Mesenchymal stem cell (in vitro differentiated cells and primary cell): Measurements from ENCODE around the gene KSR1.

Source experiments
- DNase-seq: peaks from one replicate; pipeline ENCODE4 v3.0.0-alpha.2; 2013
- H2AFZ ChIP-seq: one replicate; pipeline ENCODE4 v1.6.1; 2013; ENCODE audit warnings: low read depth, mild to moderate bottlenecking, control low read depth, inconsistent platforms, low read length, moderate library complexity
- H2AK5ac ChIP-seq: 2 replicates; pipeline ENCODE4 v1.6.1; 2013; ENCODE audit warnings: low read length, moderate library complexity, mild to moderate bottlenecking, inconsistent platforms; ENCODE audit not compliant: severe bottlenecking
- H2BK120ac ChIP-seq: one replicate; pipeline ENCODE4 v1.6.1; 2013; ENCODE audit warnings: low read depth, mild to moderate bottlenecking, inconsistent platforms, low read length, moderate library complexity
- H2BK12ac ChIP-seq, 2 experiments: one replicate each; pipeline ENCODE4 v1.6.1; 2013; ENCODE audit warnings: inconsistent platforms in 2 of 2, low read length in 2 of 2, mild to moderate bottlenecking in 2 of 2, moderate library complexity in 2 of 2, control low read depth in 1 of 2
- H2BK15ac ChIP-seq: one replicate; pipeline ENCODE4 v1.6.1; 2013; ENCODE audit warnings: mild to moderate bottlenecking, low read depth, inconsistent platforms; ENCODE audit not compliant: poor library complexity, severe bottlenecking
- H2BK5ac ChIP-seq: 2 replicates; pipeline ENCODE4 v1.6.1; 2013; ENCODE audit warnings: low read depth, mild to moderate bottlenecking, low read length, control low read depth, inconsistent platforms; ENCODE audit not compliant: poor library complexity, severe bottlenecking
- H3K14ac ChIP-seq, 2 experiments: one replicate each; pipeline ENCODE4 v1.6.1; 2013; ENCODE audit warnings: inconsistent platforms in 2 of 2, low read length in 2 of 2, control low read depth in 1 of 2, mild to moderate bottlenecking in 1 of 2, moderate library complexity in 1 of 2
- H3K18ac ChIP-seq, 2 experiments: one replicate each; pipeline ENCODE4 v1.6.1; 2013; ENCODE audit warnings: inconsistent platforms in 2 of 2, low read length in 2 of 2, control low read depth in 1 of 2, low read depth in 1 of 2, mild to moderate bottlenecking in 1 of 2
- H3K23ac ChIP-seq, 2 experiments: one replicate each; pipeline ENCODE4 v1.6.1; 2013; ENCODE audit warnings: inconsistent platforms in 2 of 2, low read length in 2 of 2, mild to moderate bottlenecking in 2 of 2, moderate library complexity in 2 of 2, control low read depth in 1 of 2
- H3K27ac ChIP-seq: 2 replicates; pipeline ENCODE4 v1.5.1; 2013; ENCODE audit warnings: mild to moderate bottlenecking, moderate library complexity, low read length, control low read depth, inconsistent platforms; ENCODE audit not compliant: poor library complexity, severe bottlenecking
- H3K27me3 ChIP-seq, 2 experiments: 2 replicates each; pipeline versions ENCODE4 v1.6.1 to v1.7.0; 2013; ENCODE audit warnings: low read length in 2 of 2, mild to moderate bottlenecking in 2 of 2, moderate library complexity in 2 of 2, control low read depth in 1 of 2, inconsistent platforms in 1 of 2; ENCODE audit not compliant: control insufficient read depth in 1 of 2, insufficient read depth in 1 of 2
- H3K36me3 ChIP-seq, 2 experiments: 2 replicates each; pipeline versions ENCODE4 v1.6.1 to v1.7.0; 2013; ENCODE audit warnings: low read length in 2 of 2, control low read depth in 1 of 2, inconsistent platforms in 1 of 2, low read depth in 1 of 2, mild to moderate bottlenecking in 1 of 2; ENCODE audit not compliant: insufficient read depth in 2 of 2, control insufficient read depth in 1 of 2
- H3K4ac ChIP-seq, 2 experiments: one replicate each; pipeline ENCODE4 v1.6.1; 2013; ENCODE audit warnings: inconsistent platforms in 2 of 2, low read length in 2 of 2, mild to moderate bottlenecking in 2 of 2, moderate library complexity in 2 of 2, control low read depth in 1 of 2, low read depth in 1 of 2
- H3K4me1 ChIP-seq: 2 replicates; pipeline ENCODE4 v1.6.1; 2013; ENCODE audit warnings: low read depth, low read length, control low read depth; ENCODE audit not compliant: control insufficient read depth, insufficient read depth
- H3K4me2 ChIP-seq: 2 replicates; pipeline ENCODE4 v1.6.1; 2013; ENCODE audit warnings: low read length, mild to moderate bottlenecking, inconsistent platforms; ENCODE audit not compliant: poor library complexity, severe bottlenecking
- H3K4me3 ChIP-seq, 2 experiments: 2 replicates each; pipeline versions ENCODE4 v1.5.1 to v1.7.0; 2013; ENCODE audit warnings: low read length in 2 of 2, mild to moderate bottlenecking in 2 of 2, control low read depth in 1 of 2, low read depth in 1 of 2; ENCODE audit not compliant: insufficient read depth in 1 of 2
- H3K79me1 ChIP-seq: replicated peaks from 2 replicates; pipeline ENCODE4 v1.6.1; 2013; ENCODE audit warnings: mild to moderate bottlenecking, control low read depth, low read length, inconsistent platforms; ENCODE audit not compliant: poor library complexity, severe bottlenecking
- H3K9ac ChIP-seq: 2 replicates; pipeline ENCODE4 v1.7.0; 2013; ENCODE audit warnings: mild to moderate bottlenecking, low read length, moderate library complexity
- H3K9me3 ChIP-seq: 2 replicates; pipeline ENCODE4 v1.7.0; 2013; ENCODE audit warnings: mild to moderate bottlenecking, low read length; ENCODE audit not compliant: control insufficient read depth
- H4K8ac ChIP-seq: one replicate; pipeline ENCODE4 v1.6.1; 2013; ENCODE audit warnings: inconsistent platforms, mild to moderate bottlenecking, low read length, moderate library complexity
- H4K91ac ChIP-seq: one replicate; pipeline ENCODE4 v1.6.1; 2013; ENCODE audit warnings: mild to moderate bottlenecking, low read length, inconsistent platforms
- WGBS: methylation state at CpG from one replicate; pipeline ENCODE4 v1.1.7; 2013; ENCODE audit warnings: mixed read lengths; 5-methylcytosine and 5-hydroxymethylcytosine counted together

Gene KSR1

GRCh38 chr17:27623614-27624013, 167.4 kb downstream of the KSR1 start:
- no peaks in the 10 kb centered on the region for H3K4me1 ChIP-seq
- DNase-seq, result no peak
- H4K8ac ChIP-seq, result no peak overlapping the region
- H2BK12ac ChIP-seq, result no peak overlapping the region
- peaks cover 1% of the 10 kb centered on the region for H3K79me1 ChIP-seq
- no peak overlapping the region for H3K4ac ChIP-seq
- WGBS, result 95% methylated on average over 6 of the region's 6 CpGs
- H2AFZ ChIP-seq, result no peak overlapping the region
- H3K9ac ChIP-seq, result no peak overlapping the region
- H3K27ac ChIP-seq, result no peak overlapping the region
- no peak overlapping the region for H2BK5ac ChIP-seq
- peaks cover 38 to 72% of the 10 kb centered on the region in 2 experiments for H3K36me3 ChIP-seq
- no peak overlapping the region for H3K4me2 ChIP-seq
- H4K91ac ChIP-seq, result no peak overlapping the region
- no peaks in the 10 kb centered on the region for H3K9me3 ChIP-seq
- H3K4me3 ChIP-seq, result no peak overlapping the region
- no peak overlapping the region for H2BK120ac ChIP-seq
- no peak overlapping the region for H3K14ac ChIP-seq
- H2BK15ac ChIP-seq, result no peak overlapping the region
- H2AK5ac ChIP-seq, result no peak overlapping the region
- H3K23ac ChIP-seq, result no peak overlapping the region
- no peaks in the 10 kb centered on the region for H3K27me3 ChIP-seq
- no peak overlapping the region for H3K18ac ChIP-seq

DNA sequence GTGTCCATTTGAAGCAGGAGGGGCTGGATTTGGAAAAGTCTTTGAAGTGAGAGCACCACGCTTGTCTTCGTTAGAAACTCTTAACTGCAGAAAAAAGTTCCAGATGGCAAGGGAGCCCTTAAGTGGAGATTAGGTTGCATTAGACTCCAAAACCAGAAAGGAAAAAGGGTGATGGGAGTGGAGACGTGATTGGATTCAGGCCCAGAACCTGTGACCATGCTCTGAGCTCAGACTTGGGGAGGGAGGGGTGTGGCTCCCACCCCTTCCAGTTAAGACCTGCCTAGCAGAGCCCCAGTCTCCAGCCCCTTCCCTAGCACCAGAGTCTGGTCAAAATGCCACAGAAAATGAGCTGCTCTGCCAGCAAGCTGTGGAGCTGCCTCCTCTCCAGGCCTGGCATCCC, 168.3 kb downstream of the KSR1 start:
- H3K4ac ChIP-seq, result no peak overlapping the region
- no peaks in the 10 kb centered on the region for H3K27me3 ChIP-seq
- WGBS, result 94% methylated on average over 3 of the region's 3 CpGs
- H3K4me1 ChIP-seq, result no peaks in the 10 kb centered on the region
- H2AK5ac ChIP-seq, result no peak overlapping the region
- no peak overlapping the region for H4K91ac ChIP-seq
- no peak overlapping the region for H2BK5ac ChIP-seq
- no peak overlapping the region for H2AFZ ChIP-seq
- no peak overlapping the region for H3K27ac ChIP-seq
- DNase-seq, result no peak
- no peak overlapping the region for H3K4me2 ChIP-seq
- no peak overlapping the region for H2BK120ac ChIP-seq
- H4K8ac ChIP-seq, result no peak overlapping the region
- peaks cover 38 to 72% of the 10 kb centered on the region in 2 experiments for H3K36me3 ChIP-seq
- H3K23ac ChIP-seq, result no peak overlapping the region
- no peak overlapping the region for H3K14ac ChIP-seq
- no peak overlapping the region for H3K18ac ChIP-seq
- no peaks in the 10 kb centered on the region for H3K9me3 ChIP-seq
- peaks cover 1% of the 10 kb centered on the region for H3K79me1 ChIP-seq
- H3K9ac ChIP-seq, result no peak overlapping the region
- H2BK12ac ChIP-seq, result no peak overlapping the region
- no peak overlapping the region for H3K4me3 ChIP-seq
- no peak overlapping the region for H2BK15ac ChIP-seq

- no peak overlapping the region for H3K4me3 ChIP-seq
- no peak overlapping the region for H2BK12ac ChIP-seq
- H2BK120ac ChIP-seq, result no peak overlapping the region
- no peak overlapping the region for H3K27ac ChIP-seq
- H4K91ac ChIP-seq, result no peak overlapping the region
- no peak overlapping the region for H2BK5ac ChIP-seq
- H3K23ac ChIP-seq, result no peak overlapping the region
- H3K79me1 ChIP-seq, result peaks cover 1% of the 10 kb centered on the region
- no peaks in the 10 kb centered on the region for H3K27me3 ChIP-seq
- no peak overlapping the region for H3K18ac ChIP-seq
- peaks cover 27 to 60% of the 10 kb centered on the region in 2 experiments for H3K36me3 ChIP-seq
- H2AFZ ChIP-seq, result no peak overlapping the region
- H3K14ac ChIP-seq, result no peak overlapping the region
- H3K4me2 ChIP-seq, result no peak overlapping the region
- no peak overlapping the region for H2BK15ac ChIP-seq
- H3K4ac ChIP-seq, result no peak overlapping the region
- H3K9me3 ChIP-seq, result no peaks in the 10 kb centered on the region
- no peak overlapping the region for H4K8ac ChIP-seq
- no peak overlapping the region for H3K9ac ChIP-seq
- DNase-seq, result no peak
- peaks cover 3% of the 10 kb centered on the region for H3K4me1 ChIP-seq
- WGBS, result 95% methylated on average over 2 of the region's 5 CpGs
- no peak overlapping the region for H2AK5ac ChIP-seq
Measured at GRCh38 chr17:27625856-27626255, 169.6 kb downstream of the KSR1 start.

DNA sequence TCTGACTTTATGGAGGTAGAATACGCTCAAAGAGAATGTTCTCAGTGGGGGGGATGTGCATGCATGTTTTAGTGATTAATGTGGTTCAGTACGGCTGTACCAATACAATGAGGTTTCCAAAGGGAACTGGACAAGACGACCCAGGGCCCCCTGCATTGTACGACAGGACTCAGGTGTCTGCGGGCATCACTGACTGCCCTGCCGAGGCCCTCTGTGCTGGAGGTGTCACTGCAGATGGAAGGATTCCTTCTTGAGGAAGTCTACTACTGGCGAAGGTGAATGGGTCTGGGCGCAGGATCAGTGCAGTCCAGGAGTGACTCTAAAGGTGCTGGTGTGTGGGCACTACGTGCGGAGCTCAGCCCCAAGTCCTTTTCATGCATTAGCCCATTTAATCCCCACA, 171.3 kb downstream of the KSR1 start:
- Histone ChIP-seq H3K18ac (no peak overlapping the region), H3K23ac (no peak overlapping the region), H3K27ac (no peak overlapping the region), H3K9ac (no peak overlapping the region), H4K91ac (no peak overlapping the region), H3K14ac (no peak overlapping the region), H3K27me3 (no peaks in the 10 kb centered on the region), H2AK5ac (no peak overlapping the region), H3K36me3 (peaks cover 22 to 44% of the 10 kb centered on the region in 2 experiments), H3K9me3 (no peaks in the 10 kb centered on the region), H3K4ac (no peak overlapping the region), H3K79me1 (no peaks in the 10 kb centered on the region), H2BK120ac (no peak overlapping the region), H2BK12ac (no peak overlapping the region), H2AFZ (no peak overlapping the region), H3K4me3 (no peak overlapping the region), H2BK5ac (no peak overlapping the region), H4K8ac (no peak overlapping the region), H3K4me2 (no peak overlapping the region), H2BK15ac (no peak overlapping the region), H3K4me1 (peaks cover 9% of the 10 kb centered on the region)
- 96% methylated on average over 7 of the region's 10 CpGs for WGBS
- DNase-seq, result no peak
